CD14-positive monocyte (primary cell): Measurements from ENCODE around the gene ZNF585A. TPM values are rescaled to one million over a fixed set of nuclear protein-coding genes. Genes with fewer than 3 reads are reported as not detected.

Experiments
- DNase-seq, 3 donors: peaks; one replicate each; pipeline ENCODE4 v3.0.0-alpha.2; 2011 to 2022
- H2AFZ ChIP-seq: 2 replicates; pipeline ENCODE4 v1.6.0; 2012; ENCODE audit warnings: mild to moderate bottlenecking, low read depth, low read length, inconsistent platforms; ENCODE audit not compliant: insufficient read depth, poor library complexity, severe bottlenecking
- H3K27ac ChIP-seq, 2 donors: 1 replicate in 1 of 2; 2 replicates in 1 of 2; pipeline ENCODE4 v1.5.1; 2012 to 2013; ENCODE audit warnings: low read length in 2 of 2, control low read depth in 1 of 2, inconsistent platforms in 1 of 2, low read depth in 1 of 2, mild to moderate bottlenecking in 1 of 2
- H3K27me3 ChIP-seq, 2 donors: one replicate each; pipeline versions ENCODE4 v1.6.0 to v1.6.1; 2011 to 2013; ENCODE audit warnings: low read length in 2 of 2; ENCODE audit not compliant: control insufficient read depth in 2 of 2, insufficient read depth in 2 of 2
- H3K36me3 ChIP-seq, 2 donors: replicated peaks in 1 of 2; 1 replicate in 1 of 2; 2 replicates in 1 of 2; pipeline versions ENCODE4 v1.5.1 to v1.6.1; 2012 to 2013; ENCODE audit warnings: low read length in 2 of 2, control low read depth in 1 of 2, inconsistent platforms in 1 of 2, mild to moderate bottlenecking in 1 of 2; ENCODE audit not compliant: insufficient read depth in 2 of 2, control insufficient read depth in 1 of 2
- H3K4me1 ChIP-seq, 2 donors: 1 replicate in 1 of 2; 2 replicates in 1 of 2; pipeline versions ENCODE4 v1.5.1 to v1.6.1; 2012 to 2013; ENCODE audit warnings: low read length in 2 of 2, control low read depth in 1 of 2, inconsistent platforms in 1 of 2, mild to moderate bottlenecking in 1 of 2, moderate library complexity in 1 of 2; ENCODE audit not compliant: insufficient read depth in 2 of 2, control insufficient read depth in 1 of 2
- H3K4me2 ChIP-seq: replicated peaks from 2 replicates; pipeline ENCODE3; 2012; ENCODE audit warnings: low read length, moderate library complexity, mild to moderate bottlenecking; ENCODE audit not compliant: poor library complexity, severe bottlenecking; ENCODE audit errors: extremely low read depth
- H3K4me3 ChIP-seq, 3 experiments: fragments of 200-600 bp in 1 of 3; sonication (generic) in 1 of 3; replicated peaks in 1 of 3; 1 replicate in 2 of 3; 2 replicates in 1 of 3; pipeline ENCODE4 v1.5.1; 2011 to 2013; ENCODE audit warnings: low read length in 3 of 3, mild to moderate bottlenecking in 3 of 3, control low read depth in 2 of 3, low read depth in 2 of 3, inconsistent platforms in 1 of 3, moderate library complexity in 1 of 3
- H3K79me2 ChIP-seq: 2 replicates; pipeline ENCODE4 v1.6.0; 2012; ENCODE audit warnings: mild to moderate bottlenecking, control low read depth, inconsistent platforms, low read length, moderate library complexity; ENCODE audit not compliant: insufficient read depth
- H3K9ac ChIP-seq: 2 replicates; pipeline ENCODE4 v1.6.0; 2017; ENCODE audit warnings: low read length, mild to moderate bottlenecking; ENCODE audit not compliant: insufficient read depth, poor library complexity, severe bottlenecking
- H3K9me3 ChIP-seq, 2 donors: replicated peaks in 1 of 2; 1 replicate in 1 of 2; 2 replicates in 1 of 2; pipeline versions ENCODE4 v1.5.1 to v1.6.1; 2012 to 2013; ENCODE audit warnings: low read length in 2 of 2, control low read depth in 1 of 2; ENCODE audit not compliant: control insufficient read depth in 1 of 2, insufficient read depth in 1 of 2
- H4K20me1 ChIP-seq: 2 replicates; pipeline ENCODE4 v1.6.0; 2012; ENCODE audit warnings: mild to moderate bottlenecking, low read length, control low read depth, moderate library complexity; ENCODE audit not compliant: insufficient read depth
- H3K27ac Mint-ChIP-seq, 7 donors: one replicate each; pipeline ENCODE4 v1.8.0; 2020; ENCODE audit warnings: mild to moderate bottlenecking in 7 of 7, mixed read lengths in 7 of 7, moderate library complexity in 6 of 7, inconsistent platforms in 2 of 7
- H3K27me3 Mint-ChIP-seq, 3 donors: one replicate each; pipeline ENCODE4 v1.8.0; 2021 to 2022; ENCODE audit warnings: low read depth in 3 of 3, mild to moderate bottlenecking in 3 of 3, mixed read lengths in 3 of 3, moderate library complexity in 3 of 3, inconsistent platforms in 1 of 3
- H3K36me3 Mint-ChIP-seq, 2 donors: one replicate each; pipeline ENCODE4 v1.8.0; 2020; ENCODE audit warnings: mixed read lengths in 2 of 2, inconsistent platforms in 1 of 2, mild to moderate bottlenecking in 1 of 2
- H3K4me1 Mint-ChIP-seq: one replicate; pipeline ENCODE4 v1.8.0; 2020; ENCODE audit warnings: mild to moderate bottlenecking, mixed read lengths
- H3K4me3 Mint-ChIP-seq, 2 donors: one replicate each; pipeline ENCODE4 v1.8.0; 2020; ENCODE audit warnings: mild to moderate bottlenecking in 2 of 2, mixed read lengths in 2 of 2, moderate library complexity in 1 of 2
- H3K9me3 Mint-ChIP-seq, 7 donors: one replicate each; pipeline ENCODE4 v1.8.0; 2020 to 2022; ENCODE audit warnings: mixed read lengths in 7 of 7, mild to moderate bottlenecking in 6 of 7, moderate library complexity in 6 of 7, inconsistent platforms in 2 of 7
- CTCF ChIP-seq: fragments of 200-600 bp; IDR thresholded peaks from one replicate; pipeline ENCODE4 v1.8.0; 2022; ENCODE audit warnings: antibody characterized with exemption, mild to moderate bottlenecking
- WGBS: methylation state at CpG from one replicate; pipeline ENCODE4 v1.1.5; 2013; ENCODE audit warnings: missing lambda C conversion rate; ENCODE audit not compliant: insufficient coverage; 5-methylcytosine and 5-hydroxymethylcytosine counted together
- intact Hi-C, 2 donors: fragments of 100-400 bp; cut with micrococcal nuclease; formaldehyde crosslinking; loops; one replicate each; pipeline versions ENCODE4 v1.15.0 to v1.15.1; 2023
- polyA plus RNA-seq, 3 donors: library from polyadenylated mRNA; depleted of rRNA in 1 of 3; unstranded in 2 of 3; stranded (reverse) in 1 of 3; fragments of 300-500 nt in 2 of 3; fragments of >200 nt in 1 of 3; fragmentation: Illumina TruSeq in 2 of 3; gene quantifications; 1 replicate in 2 of 3; 2 replicates in 1 of 3; pipeline ENCODE4 v1.2.3, GENCODE V29; 2012 to 2021

The ZNF585A gene
- polyA plus RNA-seq, 3 donors: 6.4 to 25.5 (median 23.2) TPM

- Mint-ChIP-seq H3K4me3 (no peak overlapping the region), H3K27ac (no peak overlapping the region), H3K4me1 (no peaks in the 10 kb centered on the region), H3K36me3 (peaks cover 6 to 11% of the 10 kb centered on the region in 2 donors), H3K9me3 (peaks cover 40 to 80% (median 70%) of the 10 kb centered on the region in 7 donors), H3K27me3 (peaks cover 0 to 2% (median 0%) of the 10 kb centered on the region in 3 donors)
- Histone ChIP-seq H3K36me3 (peaks cover 0 to 8% of the 10 kb centered on the region in 2 donors), H3K27ac (no peak overlapping the region), H3K4me1 (no peaks in the 10 kb centered on the region), H3K4me2 (no peak overlapping the region), H2AFZ (no peak overlapping the region), H3K27me3 (no peaks in the 10 kb centered on the region), H3K9ac (no peak overlapping the region), H3K4me3 (no peak overlapping the region), H4K20me1 (no peaks in the 10 kb centered on the region), H3K79me2 (no peaks in the 10 kb centered on the region), H3K9me3 (peaks cover 50 to 97% of the 10 kb centered on the region in 2 donors)
- WGBS: no CpG with 5 or more reads among the region's 3 CpGs
- no peak for DNase-seq
- intact Hi-C loops: no loop called here
- no peak for TF ChIP-seq CTCF
These were observed 24.3 kb downstream of the ZNF585A start for GRCh38 chr19:37148214-37148613.

- WGBS: 17% methylated on average over 1 of the region's 1 CpG
- H3K27me3 Mint-ChIP-seq: no peaks in the 10 kb centered on the region
- Histone ChIP-seq H2AFZ (no peak overlapping the region), H4K20me1 (no peaks in the 10 kb centered on the region), H3K9ac (no peak overlapping the region), H3K4me1 (no peaks in the 10 kb centered on the region), H3K79me2 (no peaks in the 10 kb centered on the region), H3K36me3 (no peaks in the 10 kb centered on the region), H3K27me3 (no peaks in the 10 kb centered on the region), H3K4me3 (no peak overlapping the region), H3K4me2 (no peak overlapping the region), H3K27ac (no peak overlapping the region), H3K9me3 (peaks cover 70 to 100% of the 10 kb centered on the region in 2 donors)
- H3K36me3 Mint-ChIP-seq: no peaks in the 10 kb centered on the region
- no peak for TF ChIP-seq CTCF
- no peak overlapping the region for H3K4me3 Mint-ChIP-seq
- H3K9me3 Mint-ChIP-seq: peaks cover 48 to 88% (median 81%) of the 10 kb centered on the region in 7 donors
- DNase-seq: no peak
- H3K4me1 Mint-ChIP-seq: no peaks in the 10 kb centered on the region
- intact Hi-C loops: no loop called here
- no peak overlapping the region for H3K27ac Mint-ChIP-seq
These were observed 36.4 kb downstream of the ZNF585A start for GRCh38 chr19:37136111-37136510.
